ENCODE measurements around the gene TRIM71.

GRCh38 chr3:32888739-32889138 is 70.9 kb downstream of the TRIM71 start:
- TF ChIP-seq EZH2phosphoT487 (IDR thresholded peaks at IDR 0.05; ENCODE audit: insufficient read depth, low read depth) (no peak), EZH2 (IDR thresholded peaks at IDR 0.05; ENCODE audit: insufficient read depth, poor library complexity, severe bottlenecking) (no peak)

All from GM23248 (cell line).